Medulla oblongata (tissue), 1 donor: Measurements from ENCODE around the gene HOXB2.
A peak's percentile ranks its signal among the peaks of the same experiment; 100 is the strongest.

Experiments used
- DNase-seq: peaks from one replicate; pipeline ENCODE4 v3.0.0-alpha.2; 2015; ENCODE audit errors: extremely low spot score

HOXB2 gene

GRCh38 chr17:48578616-48579470, 33.9 kb upstream of the HOXB2 start:
- no peak for DNase-seq

- peak; percentile 82 for DNase-seq
Measured at GRCh38 chr17:48577946-48578615, 33.2 kb upstream of the HOXB2 start, which contains the start of gene HOXB4. Gene HOXB4, minus strand, starts transcription at chr17:48578350. Its CDS starts 31 bp downstream, at chr17:48578319.

- DNase-seq = no peak
Measured at GRCh38 chr17:48577330-48577945, 32.5 kb upstream of the HOXB2 start.

GRCh38 chr17:48576479-48577309, 31.8 kb upstream of the HOXB2 start:
- DNase-seq = no peak

GRCh38 chr17:48575673-48576478, 31.0 kb upstream of the HOXB2 start:
- DNase-seq = peak; percentile 70

- DNase-seq = no peak
Measured at GRCh38 chr17:48575066-48575582, 30.2 kb upstream of the HOXB2 start.

GRCh38 chr17:48574505-48575065, 29.7 kb upstream of the HOXB2 start:
- no peak for DNase-seq

GRCh38 chr17:48571826-48572417, 27.0 kb upstream of the HOXB2 start:
- DNase-seq = no peak

GRCh38 chr17:48571024-48571818, 26.3 kb upstream of the HOXB2 start:
- DNase-seq = no peak

GRCh38 chr17:48570325-48571023, 25.6 kb upstream of the HOXB2 start:
- DNase-seq = no peak

GRCh38 chr17:48569674-48570324, 24.9 kb upstream of the HOXB2 start:
- no peak for DNase-seq

- DNase-seq = no peak
Measured at GRCh38 chr17:48569240-48569582, 24.3 kb upstream of the HOXB2 start.

- DNase-seq = no peak
Measured at GRCh38 chr17:48568499-48569239, 23.8 kb upstream of the HOXB2 start.

- DNase-seq = no peak
Measured at GRCh38 chr17:48567646-48568354, 22.9 kb upstream of the HOXB2 start.

- DNase-seq = no peak
Measured at GRCh38 chr17:48567209-48567608, 22.3 kb upstream of the HOXB2 start.

- no peak for DNase-seq
Measured at GRCh38 chr17:48566717-48567116, 21.8 kb upstream of the HOXB2 start.
